Measurements from ENCODE around the gene UNC93B1.
"Not testable (repeated sequence)": the region's sequence is repeated elsewhere in the genome, so short reads cannot be mapped to it uniquely, and the experiment has no call there.

UNC93B1 gene

GRCh38 chr11:67998150-67999045 lies 5.5 kb downstream of the UNC93B1 start:
- DNase-seq (ENCODE audit: low read depth), result no peak
- H3K4me3 ChIP-seq (replicated peaks; ENCODE audit: low read depth, low read length), result no peak overlapping the region
- TF ChIP-seq CTCF (IDR thresholded peaks at IDR 0.05; ENCODE audit: low read length, missing control alignments), result no peak

- TF ChIP-seq CTCF (IDR thresholded peaks at IDR 0.05; ENCODE audit: low read length, missing control alignments), result no peak
- DNase-seq (ENCODE audit: low read depth), result no peak
- H3K4me3 ChIP-seq (replicated peaks; ENCODE audit: low read depth, low read length), result no peak overlapping the region
Observed at GRCh38 chr11:67997475-67997921, 6.4 kb downstream of the UNC93B1 start.

- peak; percentile 39 for DNase-seq (ENCODE audit: low read depth)
- no peak overlapping the region for H3K4me3 ChIP-seq (replicated peaks; ENCODE audit: low read depth, low read length)
- TF ChIP-seq CTCF (IDR thresholded peaks at IDR 0.05; ENCODE audit: low read length, missing control alignments), result no peak
Observed at GRCh38 chr11:67996622-67997474, 7.0 kb downstream of the UNC93B1 start.

- no peak for DNase-seq (ENCODE audit: low read depth)
- no peak overlapping the region for H3K4me3 ChIP-seq (replicated peaks; ENCODE audit: low read depth, low read length)
- TF ChIP-seq CTCF (IDR thresholded peaks at IDR 0.05; ENCODE audit: low read length, missing control alignments), result no peak
Observed at GRCh38 chr11:67996051-67996450, 7.8 kb downstream of the UNC93B1 start.

- not testable (repeated sequence) for DNase-seq (ENCODE audit: low read depth)
Observed at GRCh38 chr11:67995579-67995978, 8.3 kb downstream of the UNC93B1 start.

GRCh38 chr11:67995129-67995528 lies 8.8 kb downstream of the UNC93B1 start:
- DNase-seq (ENCODE audit: low read depth); H3K4me3 ChIP-seq (replicated peaks; ENCODE audit: low read depth, low read length): not testable (repeated sequence)

More at GRCh38 chr11:67995579-67995978, 8.3 kb downstream of the UNC93B1 start:
- H3K4me3 ChIP-seq (replicated peaks; ENCODE audit: low read depth, low read length), result not testable (repeated sequence)

GRCh38 chr11:67994387-67994786 lies 9.5 kb downstream of the UNC93B1 start:
- not testable (repeated sequence) for H3K4me3 ChIP-seq (replicated peaks; ENCODE audit: low read depth, low read length); DNase-seq (ENCODE audit: low read depth)

- not testable (repeated sequence) for H3K4me3 ChIP-seq (replicated peaks; ENCODE audit: low read depth, low read length); DNase-seq (ENCODE audit: low read depth)
- TF ChIP-seq CTCF (IDR thresholded peaks at IDR 0.05; ENCODE audit: low read length, missing control alignments), result peak; percentile 46
Observed at GRCh38 chr11:67993821-67994220, 10.1 kb downstream of the UNC93B1 start.

GRCh38 chr11:67991347-67992121 lies 12.4 kb downstream of the UNC93B1 start:
- not testable (repeated sequence) for H3K4me3 ChIP-seq (replicated peaks; ENCODE audit: low read depth, low read length); DNase-seq (ENCODE audit: low read depth)

- H3K4me3 ChIP-seq (replicated peaks; ENCODE audit: low read depth, low read length); DNase-seq (ENCODE audit: low read depth): not testable (repeated sequence)
Observed at GRCh38 chr11:67990546-67991346, 13.2 kb downstream of the UNC93B1 start.

- H3K4me3 ChIP-seq (replicated peaks; ENCODE audit: low read depth, low read length); DNase-seq (ENCODE audit: low read depth): not testable (repeated sequence)
Observed at GRCh38 chr11:67985302-67985701, 18.6 kb downstream of the UNC93B1 start.
